GM18499 (cell line): ENCODE data around the gene LRRC70.
"Not testable (repeated sequence)": the region's sequence is repeated elsewhere in the genome, so short reads cannot be mapped to it uniquely, and the experiment has no call there.

Source experiments
- ATAC-seq: cut with Tn5 transposase; IDR thresholded peaks from one replicate; pipeline ENCODE4 v1.9.1; 2021; ENCODE audit warnings: moderate number of reproducible peaks; ENCODE audit not compliant: insufficient read depth, unreplicated experiment

Gene LRRC70

DNA sequence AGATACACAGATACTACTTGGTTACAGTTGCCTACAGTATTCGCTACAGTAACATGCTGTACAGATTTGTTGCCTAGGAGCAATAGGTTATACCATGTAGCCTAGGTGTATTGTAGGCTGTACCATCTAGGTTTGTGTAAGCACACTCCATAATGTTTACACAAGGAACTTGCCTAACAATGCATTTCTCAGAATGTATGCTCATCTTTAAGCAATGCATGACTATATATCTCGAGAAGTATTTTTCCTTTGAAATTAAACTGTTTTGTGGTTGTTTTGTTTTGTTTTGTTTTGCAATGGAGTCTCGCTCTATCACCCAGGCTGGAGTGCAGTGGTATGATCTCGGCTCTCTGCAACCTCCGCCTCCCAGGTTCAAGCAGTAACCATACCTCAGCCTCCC, 25.3 kb downstream of the LRRC70 start:
- no peak for ATAC-seq

DNA sequence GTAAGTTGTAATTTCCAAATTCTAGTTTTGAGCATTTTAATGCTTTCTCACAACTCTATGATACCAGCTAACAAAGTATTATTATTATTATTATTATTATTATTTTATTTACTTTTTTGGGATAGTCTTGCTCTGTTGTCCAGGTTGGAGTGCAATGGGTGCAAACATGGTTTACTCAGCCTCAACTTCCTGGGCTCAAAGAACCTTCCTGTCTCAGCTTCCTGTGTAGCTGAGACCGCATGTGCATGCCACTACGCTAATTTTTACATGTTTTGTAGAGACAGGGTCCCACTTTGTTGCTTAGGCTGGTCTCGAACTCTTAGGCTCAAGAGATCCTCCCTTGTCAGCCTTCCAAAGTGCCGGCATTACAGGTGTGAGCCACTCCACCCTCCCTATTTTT, 27.0 kb downstream of the LRRC70 start:
- ATAC-seq = no peak

- ATAC-seq = no peak
Measured at GRCh38 chr5:62606878-62607277, 28.3 kb downstream of the LRRC70 start.

DNA sequence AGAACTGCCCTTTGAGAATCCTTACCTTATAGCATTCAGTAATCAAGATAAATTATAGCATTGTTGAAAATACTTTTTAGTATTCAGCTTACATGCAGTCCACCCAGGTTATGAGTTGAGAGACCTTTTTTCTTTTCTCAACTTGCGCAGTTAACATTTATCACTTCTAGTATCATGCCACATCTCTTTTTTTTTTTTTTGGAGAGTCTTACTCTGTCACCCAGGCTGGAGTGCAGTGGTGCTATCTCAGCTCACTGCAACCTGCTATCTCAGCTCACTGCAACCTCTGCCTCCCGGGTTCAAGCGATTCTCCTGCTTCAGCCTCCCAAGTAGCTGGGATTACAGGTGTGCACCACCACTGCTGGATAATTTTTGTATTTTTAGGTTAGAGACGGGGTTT, 29.0 kb downstream of the LRRC70 start:
- no peak for ATAC-seq

DNA sequence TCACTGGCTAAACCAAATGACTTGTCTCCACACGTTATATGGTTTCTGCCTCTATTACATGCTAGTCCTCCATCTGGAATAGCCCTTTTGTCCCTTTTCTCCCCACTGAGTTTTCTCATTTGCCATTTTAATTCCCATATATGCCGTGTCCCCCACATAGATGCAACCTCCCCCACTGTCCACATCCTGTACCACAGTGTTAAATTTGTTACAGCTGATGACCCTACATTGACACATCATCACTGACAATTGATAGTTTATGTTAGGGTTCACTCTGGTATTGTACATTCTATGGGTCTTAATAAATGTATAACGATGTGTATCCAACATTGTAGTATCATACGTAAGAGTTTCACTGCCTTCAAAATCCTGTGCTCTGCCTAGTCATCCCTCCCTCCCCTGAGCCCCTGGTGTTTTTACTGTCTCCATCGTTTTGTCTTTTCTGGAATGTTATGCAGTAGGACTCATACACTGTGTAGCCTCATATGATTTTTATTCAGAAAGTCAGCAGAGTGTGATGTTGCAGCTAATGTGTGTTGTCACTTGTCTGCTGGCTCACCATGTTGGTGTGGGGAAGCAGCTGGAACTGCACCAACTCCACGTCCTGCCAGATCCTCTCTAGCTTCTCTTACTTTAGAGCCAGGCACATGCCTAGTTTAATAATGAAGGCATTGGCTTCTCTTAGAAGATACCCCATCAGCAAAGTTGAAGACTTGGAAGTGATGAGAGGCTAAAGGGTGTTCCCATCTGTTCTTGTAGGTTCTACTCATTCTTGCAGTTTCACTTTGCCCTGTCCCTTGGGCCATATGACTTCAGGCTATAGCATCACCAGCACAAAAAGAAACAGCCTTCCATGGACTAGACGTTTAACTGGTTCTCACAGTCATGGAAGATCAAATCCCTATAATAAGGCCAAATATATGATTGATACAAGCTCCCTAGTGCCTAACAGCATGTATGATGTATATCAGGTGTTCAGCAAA, 30.2 kb downstream of the LRRC70 start:
- no peak for ATAC-seq

DNA sequence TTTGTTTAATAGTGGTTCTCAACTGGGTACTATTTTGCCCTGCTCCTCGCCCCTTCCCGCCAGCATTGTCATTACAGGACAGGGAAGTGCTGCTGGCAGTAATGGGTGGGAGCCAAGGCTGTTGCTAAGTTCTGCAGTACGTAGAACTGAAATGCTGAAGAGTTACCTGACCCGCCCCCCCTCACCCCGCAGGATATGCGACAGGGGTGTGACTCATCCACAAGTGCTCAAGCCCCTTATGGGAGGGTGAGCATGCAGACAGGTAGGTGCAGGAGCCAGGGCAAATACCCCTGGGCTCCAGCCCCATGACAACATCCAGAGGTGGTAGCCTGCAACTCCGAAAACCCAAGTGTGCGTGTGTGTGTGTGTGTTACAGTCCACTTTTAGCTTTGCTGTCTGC, 35.7 kb downstream of the LRRC70 start:
- ATAC-seq = no peak

- no peak for ATAC-seq
Measured at GRCh38 chr5:62616615-62617277, 38.1 kb downstream of the LRRC70 start.

GRCh38 chr5:62617943-62618342, 39.3 kb downstream of the LRRC70 start:
- ATAC-seq = no peak

DNA sequence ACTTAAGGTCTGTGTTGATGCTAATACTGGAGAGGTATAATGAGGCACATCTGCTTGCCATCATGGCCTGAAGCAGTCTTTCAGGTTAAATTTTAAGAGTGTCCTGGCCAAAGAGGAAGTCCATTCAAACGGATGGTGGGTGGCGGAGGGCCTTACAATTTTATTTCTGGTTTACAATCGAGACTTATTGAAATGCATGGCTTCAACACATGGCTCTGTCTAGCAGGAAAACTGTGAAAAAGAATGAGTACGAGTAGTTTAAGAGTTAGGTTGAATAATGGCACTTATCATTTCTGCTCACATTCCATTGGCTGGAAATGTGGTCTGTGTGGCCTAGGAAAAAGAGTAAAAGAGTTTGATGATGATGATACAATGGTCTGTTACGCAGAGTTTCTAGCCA, 42.1 kb downstream of the LRRC70 start:
- no peak for ATAC-seq

DNA sequence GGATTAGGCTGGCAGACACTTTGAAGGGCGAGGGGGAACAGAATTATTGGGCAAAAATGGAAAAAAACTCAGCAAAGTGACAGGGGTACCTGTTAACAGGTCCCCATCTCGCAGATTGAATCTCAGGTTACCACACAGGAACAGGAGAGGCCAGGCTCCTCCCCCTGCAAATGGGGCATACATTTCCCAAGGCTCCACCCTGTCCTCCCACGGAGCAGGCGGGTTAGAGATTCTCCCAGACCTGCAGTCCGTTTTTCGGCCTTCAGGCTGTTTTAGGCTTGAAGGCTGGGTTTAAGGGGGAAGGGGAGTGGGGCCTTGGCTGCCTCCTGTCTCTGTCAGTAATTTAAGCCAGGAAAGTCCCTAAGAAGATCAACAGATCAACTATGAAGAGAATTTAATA, 42.7 kb downstream of the LRRC70 start:
- no peak for ATAC-seq

GRCh38 chr5:62623271-62623670, 44.7 kb downstream of the LRRC70 start:
- ATAC-seq = no peak

DNA sequence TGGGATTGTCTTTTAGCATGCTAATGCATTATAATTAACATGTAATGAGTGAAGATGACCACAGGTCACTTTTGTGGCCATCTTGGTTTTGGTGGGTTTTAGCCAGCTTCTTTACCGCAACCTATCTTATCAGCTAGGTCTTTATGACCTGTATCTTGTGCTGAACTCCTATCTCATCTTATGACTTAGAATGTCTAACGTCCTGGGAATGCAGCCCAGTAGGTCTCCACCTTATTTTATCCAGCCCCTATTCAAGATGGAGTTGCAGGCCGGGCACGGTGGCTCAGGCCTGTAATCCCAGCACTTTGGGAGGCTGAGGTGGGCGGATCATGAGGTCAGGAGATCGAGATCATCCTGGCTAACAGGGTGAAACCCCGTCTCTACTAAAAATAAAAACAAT, 45.8 kb downstream of the LRRC70 start:
- ATAC-seq = not testable (repeated sequence)

DNA sequence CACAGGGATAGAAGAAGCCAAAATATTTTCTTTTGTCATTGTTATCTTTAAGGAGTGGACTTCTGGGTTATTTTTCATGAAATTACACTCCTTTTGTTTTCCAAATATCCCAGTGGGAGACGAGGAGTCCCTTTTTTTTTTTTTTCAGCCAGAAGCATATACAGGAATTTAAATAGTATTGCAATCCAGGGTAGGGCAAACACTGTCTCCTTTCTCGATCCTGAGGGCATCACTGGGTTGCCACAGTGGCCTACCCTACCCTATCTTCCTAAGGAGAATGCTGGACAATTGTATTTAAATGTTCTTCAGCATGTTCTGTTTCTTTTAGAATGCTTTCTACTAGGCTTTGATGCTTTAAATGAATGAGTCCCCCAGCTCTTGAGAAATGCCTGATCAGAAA, 47.9 kb downstream of the LRRC70 start:
- no peak for ATAC-seq

- no peak for ATAC-seq
Measured at GRCh38 chr5:62627121-62627520, 48.5 kb downstream of the LRRC70 start.

DNA sequence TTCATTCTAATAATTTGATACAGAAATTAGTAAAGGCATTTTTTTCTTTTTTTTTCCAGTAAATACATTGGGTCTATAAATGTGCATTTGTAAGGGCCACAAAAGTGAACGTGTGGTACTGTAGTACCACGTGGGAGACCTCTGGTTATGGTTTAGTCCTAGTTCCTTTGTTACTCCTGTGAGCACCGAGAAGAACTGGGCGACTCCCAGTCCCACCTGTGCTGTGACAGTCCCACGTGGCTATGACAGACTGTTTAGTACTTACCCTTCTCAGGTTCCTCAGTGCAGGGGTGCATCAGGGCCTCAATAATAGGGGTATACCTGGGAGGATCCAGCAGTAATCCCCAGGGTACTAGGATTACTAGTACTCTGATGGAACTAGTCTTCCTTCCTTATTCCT, 49.3 kb downstream of the LRRC70 start:
- ATAC-seq = no peak
